AG09319 (cell line): ENCODE results near the gene DDX56.
"Not testable (repeated sequence)": the region's sequence is repeated elsewhere in the genome, so short reads cannot be mapped to it uniquely, and the experiment has no call there.

Experiments
- DNase-seq: peaks from one replicate; pipeline ENCODE4 v3.0.0-alpha.2; 2010; ENCODE audit warnings: low read depth; ENCODE audit errors: extremely low read depth
- CTCF ChIP-seq: IDR thresholded peaks from 2 replicates; pipeline ENCODE4 v1.5.1; 2011; ENCODE audit warnings: low read depth, mild to moderate bottlenecking, inconsistent platforms, low read length, moderate library complexity

The DDX56 gene

GRCh38 chr7:44606341-44607140, 32.8 kb upstream of the DDX56 start, which contains the start of gene OGDH:
Gene OGDH (plus strand): TSS chr7:44606627. CDS start chr7:44624344, 17,717 bp downstream.
- no peak for TF ChIP-seq CTCF
- DNase-seq, result peak; percentile 96

GRCh38 chr7:44604941-44605340, 31.2 kb upstream of the DDX56 start:
- no peak for TF ChIP-seq CTCF
- no peak for DNase-seq

DNA sequence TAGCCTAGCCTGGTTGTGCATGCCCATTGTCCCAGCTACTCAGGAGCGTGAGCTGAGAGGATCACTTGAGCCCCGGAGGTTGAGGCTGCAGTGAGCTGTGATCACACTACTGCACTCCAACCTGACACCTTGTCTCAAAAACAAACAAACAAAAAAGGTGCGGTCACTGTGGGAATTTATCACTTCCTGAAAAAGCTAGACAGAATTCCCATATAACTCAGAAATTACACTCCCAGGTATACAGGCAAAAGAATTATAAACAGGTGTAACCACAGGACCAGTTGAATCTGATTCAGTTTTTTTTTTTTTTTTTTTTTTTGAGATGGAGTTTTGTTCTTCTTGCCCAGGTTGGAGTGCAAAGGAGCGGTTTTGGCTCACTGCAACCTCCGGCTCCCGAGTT, 29.5 kb upstream of the DDX56 start:
- TF ChIP-seq CTCF, result no peak
- no peak for DNase-seq

GRCh38 chr7:44602576-44602910, 28.8 kb upstream of the DDX56 start:
- no peak for DNase-seq
- no peak for TF ChIP-seq CTCF

GRCh38 chr7:44599222-44599621, 25.5 kb upstream of the DDX56 start:
- TF ChIP-seq CTCF, result no peak
- DNase-seq, result no peak

DNA sequence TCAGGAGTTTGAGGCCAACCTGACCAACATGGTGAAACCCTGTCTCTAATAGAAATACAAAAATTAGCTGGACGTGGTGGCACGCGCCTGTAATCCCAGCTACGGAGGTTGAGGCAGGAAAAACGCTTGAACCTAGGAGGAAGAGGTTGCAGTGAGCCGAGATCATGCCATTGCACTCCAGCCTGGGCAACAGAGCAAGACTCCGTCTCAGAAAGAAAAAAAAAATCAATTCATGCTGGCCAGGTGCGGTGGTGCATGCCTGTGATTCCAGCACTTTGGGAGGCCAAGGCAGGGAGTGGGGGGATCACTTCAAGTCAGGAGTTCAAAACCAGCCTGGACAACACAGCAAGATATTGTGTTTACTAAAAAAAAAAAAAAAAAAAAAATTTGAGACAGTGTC, 23.5 kb upstream of the DDX56 start:
- not testable (repeated sequence) for DNase-seq

- no peak for DNase-seq
- no peak for TF ChIP-seq CTCF
Measured at GRCh38 chr7:44595934-44596635, 22.4 kb upstream of the DDX56 start.
